GM21360 (cell line): ENCODE data around the gene CKS2.
"Not testable (repeated sequence)": the region's sequence is repeated elsewhere in the genome, so short reads cannot be mapped to it uniquely, and the experiment has no call there.

ENCODE experiments used
- ATAC-seq: cut with Tn5 transposase; IDR thresholded peaks from one replicate; pipeline ENCODE4 v1.9.1; 2021; ENCODE audit warnings: mild to moderate bottlenecking, moderate library complexity; ENCODE audit not compliant: unreplicated experiment

CKS2 gene

GRCh38 chr9:89310475-89311345, at the start of gene CKS2:
CKS2 (plus strand) TSS chr9:89311195; CDS start chr9:89311293, 98 bp downstream.
- ATAC-seq: peak; percentile 88

- ATAC-seq: no peak
These were observed 37.3 kb upstream of the CKS2 start for GRCh38 chr9:89273528-89274279.

GRCh38 chr9:89274838-89275237, 36.2 kb upstream of the CKS2 start:
- no peak for ATAC-seq

- not testable (repeated sequence) for ATAC-seq
These were observed 35.0 kb upstream of the CKS2 start for GRCh38 chr9:89276040-89276439.

- ATAC-seq: no peak
These were observed 34.0 kb upstream of the CKS2 start for GRCh38 chr9:89277043-89277442.

GRCh38 chr9:89277454-89277853, 33.5 kb upstream of the CKS2 start:
- ATAC-seq: no peak

- ATAC-seq: no peak
These were observed 32.4 kb upstream of the CKS2 start for GRCh38 chr9:89278551-89278950.

GRCh38 chr9:89278997-89279739, 31.8 kb upstream of the CKS2 start:
- no peak for ATAC-seq

GRCh38 chr9:89281106-89281505, 29.9 kb upstream of the CKS2 start:
- no peak for ATAC-seq

- not testable (repeated sequence) for ATAC-seq
These were observed 28.6 kb upstream of the CKS2 start for GRCh38 chr9:89282248-89282968.

GRCh38 chr9:89284076-89284475, 26.9 kb upstream of the CKS2 start:
- ATAC-seq: no peak

GRCh38 chr9:89291741-89292140, 19.3 kb upstream of the CKS2 start:
- no peak for ATAC-seq

- no peak for ATAC-seq
These were observed 18.0 kb upstream of the CKS2 start for GRCh38 chr9:89293014-89293413.

- ATAC-seq: no peak
These were observed 15.6 kb upstream of the CKS2 start for GRCh38 chr9:89295400-89295799.

- ATAC-seq: not testable (repeated sequence)
These were observed 9.0 kb upstream of the CKS2 start for GRCh38 chr9:89301996-89302395.

- no peak for ATAC-seq
These were observed 6.8 kb upstream of the CKS2 start for GRCh38 chr9:89304020-89304833.

GRCh38 chr9:89304834-89305188, 6.2 kb upstream of the CKS2 start:
- no peak for ATAC-seq

GRCh38 chr9:89305868-89306267, 5.1 kb upstream of the CKS2 start:
- ATAC-seq: no peak

- no peak for ATAC-seq
These were observed 1.8 kb upstream of the CKS2 start for GRCh38 chr9:89309166-89309565.
